Skeletal muscle tissue (tissue), 4 donors: ENCODE results near the gene MAGEF1. TPM values are rescaled to one million over a fixed set of nuclear protein-coding genes. Genes with fewer than 3 reads are reported as not detected.

ENCODE experiments used
- H3K27ac ChIP-seq: one replicate; pipeline ENCODE4 v1.7.0; 2013; ENCODE audit warnings: mild to moderate bottlenecking, low read depth, low read length, inconsistent platforms
- H3K27me3 ChIP-seq, 3 donors: one replicate each; pipeline ENCODE4 v1.7.0; 2013; ENCODE audit warnings: low read length in 3 of 3; ENCODE audit not compliant: control insufficient read depth in 3 of 3, insufficient read depth in 3 of 3
- H3K36me3 ChIP-seq, 3 donors: one replicate each; pipeline ENCODE4 v1.7.0; 2013; ENCODE audit warnings: low read length in 3 of 3; ENCODE audit not compliant: control insufficient read depth in 3 of 3, insufficient read depth in 3 of 3
- H3K4me1 ChIP-seq, 3 donors: one replicate each; pipeline ENCODE4 v1.7.0; 2013; ENCODE audit warnings: low read length in 3 of 3, mild to moderate bottlenecking in 3 of 3; ENCODE audit not compliant: control insufficient read depth in 3 of 3, insufficient read depth in 3 of 3
- H3K4me3 ChIP-seq, 3 donors: one replicate each; pipeline ENCODE4 v1.7.0; 2013; ENCODE audit warnings: low read length in 3 of 3
- H3K9ac ChIP-seq, 3 donors: one replicate each; pipeline ENCODE4 v1.7.0; 2013; ENCODE audit warnings: low read length in 3 of 3, mild to moderate bottlenecking in 3 of 3, moderate library complexity in 2 of 3, low read depth in 1 of 3
- H3K9me3 ChIP-seq, 3 donors: one replicate each; pipeline ENCODE4 v1.7.0; 2013; ENCODE audit warnings: low read length in 3 of 3; ENCODE audit not compliant: control insufficient read depth in 3 of 3
- total RNA-seq: library from RNA; depleted of rRNA; stranded (reverse); fragments of >200 nt; gene quantifications from one replicate; pipeline ENCODE4 v1.2.3, GENCODE V29; 2014
- donor health status: Osteomylitis.

MAGEF1 gene
- total RNA-seq, 1 donor from 2014 or later: 36.0 TPM

DNA sequence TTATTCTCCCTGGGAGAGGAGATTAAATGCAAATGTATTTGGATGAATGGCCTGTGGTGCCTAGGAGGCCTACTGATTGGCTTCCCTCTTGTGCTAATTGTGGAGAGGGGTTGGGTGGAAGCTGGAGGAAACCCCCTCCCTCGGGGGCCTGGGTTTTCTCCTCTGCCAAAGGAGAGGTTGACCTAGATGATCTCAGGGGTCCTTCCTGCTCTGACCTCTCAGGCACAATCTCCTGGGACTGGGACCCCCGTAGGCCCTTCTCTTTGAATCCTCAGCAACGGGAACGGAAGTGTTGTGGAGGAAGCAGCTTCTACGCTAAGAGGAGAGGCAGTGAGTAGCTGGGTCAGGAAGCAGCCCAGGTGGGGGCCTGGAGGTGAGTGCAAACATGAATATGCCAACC lies 40.5 kb upstream of the MAGEF1 start:
- H3K27me3 ChIP-seq: peaks cover 0 to 5% (median 0%) of the 10 kb centered on the region in 3 donors
- H3K9ac ChIP-seq: no peak overlapping the region
- H3K36me3 ChIP-seq: no peaks in the 10 kb centered on the region
- peaks cover 9 to 28% (median 26%) of the 10 kb centered on the region in 3 donors for H3K4me1 ChIP-seq
- no peaks in the 10 kb centered on the region for H3K9me3 ChIP-seq
- no peak overlapping the region for H3K4me3 ChIP-seq
- H3K27ac ChIP-seq: no peak overlapping the region

DNA sequence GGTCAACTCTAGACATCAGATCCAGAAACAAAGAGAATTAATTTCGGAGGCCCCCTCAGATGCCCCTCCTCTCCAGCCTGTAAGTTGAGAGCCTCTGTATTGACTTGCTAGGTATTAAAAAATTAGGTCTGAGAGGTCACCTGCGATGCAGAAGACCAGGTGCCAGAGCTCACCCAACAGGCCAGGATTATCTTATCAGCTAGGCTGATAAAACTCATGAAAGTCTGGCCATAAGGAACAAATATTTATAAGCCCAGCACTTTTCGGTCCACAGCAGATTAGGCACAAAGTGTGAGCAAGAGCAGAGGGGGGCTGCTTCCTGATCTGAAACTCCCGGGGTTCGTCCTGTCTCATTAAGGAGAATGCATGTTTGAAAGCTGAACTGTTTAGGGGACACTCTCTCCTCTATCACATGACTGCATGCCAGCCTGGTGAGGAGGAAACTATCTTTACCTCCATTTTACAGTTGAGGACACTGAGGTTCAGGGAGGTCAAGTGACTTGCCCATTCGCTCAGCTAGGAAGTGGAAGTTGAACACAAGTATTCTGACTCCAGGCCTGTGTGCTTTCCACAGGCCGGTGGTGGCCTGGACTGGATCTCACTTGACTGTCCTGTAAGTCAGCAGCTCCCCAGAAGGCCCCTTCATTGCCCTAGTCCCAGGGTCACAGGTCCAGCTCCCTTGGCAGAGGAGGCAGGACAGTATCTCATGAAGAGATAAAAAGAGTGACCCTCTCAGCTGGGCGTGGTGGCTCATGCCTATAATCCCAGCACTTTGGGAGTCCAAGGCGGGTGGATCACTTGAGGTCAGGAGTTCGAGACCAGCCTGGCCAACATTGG lies 39.6 kb upstream of the MAGEF1 start:
- H3K36me3 ChIP-seq: no peaks in the 10 kb centered on the region
- H3K27me3 ChIP-seq: peaks cover 0 to 9% (median 0%) of the 10 kb centered on the region in 3 donors
- no peaks in the 10 kb centered on the region for H3K9me3 ChIP-seq
- peaks cover 0 to 18% (median 16%) of the 10 kb centered on the region in 3 donors for H3K4me1 ChIP-seq
- H3K4me3 ChIP-seq: no peak overlapping the region
- no peak overlapping the region for H3K27ac ChIP-seq
- no peak overlapping the region for H3K9ac ChIP-seq

DNA sequence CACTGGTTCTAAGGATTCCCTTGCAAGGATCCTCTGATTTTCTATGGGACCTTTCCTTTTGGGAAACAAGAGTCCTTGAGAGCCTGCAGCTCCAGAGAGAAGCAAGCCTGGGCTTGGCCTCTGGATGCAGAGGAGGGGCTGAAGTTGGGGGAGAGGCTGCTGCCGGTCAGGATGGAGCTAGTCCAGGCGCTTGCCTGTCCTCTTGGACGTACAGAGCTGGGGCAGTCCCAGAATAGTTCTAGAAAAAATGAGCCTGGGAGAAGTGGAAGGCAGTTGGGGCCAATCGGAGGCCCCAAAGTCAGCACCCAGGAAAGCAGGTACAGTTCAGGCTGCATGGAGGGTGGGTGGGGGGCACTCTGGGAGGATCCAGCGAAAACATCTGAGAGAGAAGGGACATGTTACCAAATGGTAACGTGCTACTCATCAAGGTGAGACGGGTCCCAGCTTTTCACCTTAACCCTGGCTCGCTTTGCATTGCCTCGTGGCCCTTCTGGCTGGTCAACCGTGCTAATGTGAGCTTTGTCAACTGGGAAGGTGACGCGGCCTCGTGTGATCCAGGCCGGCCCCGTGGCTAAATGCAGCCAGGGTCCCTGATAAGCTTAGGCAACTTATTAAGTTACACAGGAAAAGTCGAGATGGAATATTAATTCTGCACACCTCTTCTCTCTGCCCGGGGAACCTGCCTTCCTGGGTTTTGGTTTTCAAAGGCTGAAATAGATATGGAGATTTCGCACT lies 38.7 kb upstream of the MAGEF1 start:
- no peak overlapping the region for H3K4me3 ChIP-seq
- peaks cover 0 to 10% (median 0%) of the 10 kb centered on the region in 3 donors for H3K27me3 ChIP-seq
- no peaks in the 10 kb centered on the region for H3K9me3 ChIP-seq
- no peak overlapping the region for H3K9ac ChIP-seq
- peaks cover 0 to 9% (median 7%) of the 10 kb centered on the region in 3 donors for H3K4me1 ChIP-seq
- H3K36me3 ChIP-seq: no peaks in the 10 kb centered on the region
- no peak overlapping the region for H3K27ac ChIP-seq

DNA sequence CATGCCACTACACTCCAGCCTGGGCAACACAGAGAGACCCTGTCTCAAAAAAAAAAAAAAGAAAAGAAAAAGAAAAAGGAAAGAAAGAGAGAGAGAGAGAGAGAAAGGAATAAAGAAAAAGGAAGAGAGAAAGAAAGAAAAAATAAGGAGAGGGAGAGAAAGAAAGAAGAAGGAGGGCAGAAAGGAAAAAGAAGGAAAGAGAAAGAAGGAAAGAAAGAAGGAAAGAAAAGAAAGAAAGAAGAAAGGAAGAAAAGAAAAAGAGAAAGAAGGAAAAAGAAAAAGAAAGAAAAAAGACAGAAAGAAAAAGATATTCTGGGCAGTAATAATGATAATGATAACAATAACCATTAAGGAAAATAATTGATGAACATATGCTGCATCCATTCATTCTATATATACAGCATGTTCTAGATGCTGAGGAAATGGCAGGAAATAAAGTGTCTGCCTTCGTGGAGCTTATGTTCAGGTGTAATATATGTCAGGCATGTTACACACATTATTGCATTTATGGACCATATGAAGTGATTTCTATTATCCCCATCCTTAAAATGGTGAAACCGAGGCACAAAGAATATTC lies 37.4 kb upstream of the MAGEF1 start:
- Histone ChIP-seq H3K36me3 (no peaks in the 10 kb centered on the region), H3K4me1 (peaks cover 0 to 7% (median 4%) of the 10 kb centered on the region in 3 donors), H3K9me3 (no peaks in the 10 kb centered on the region), H3K27me3 (peaks cover 0 to 10% (median 0%) of the 10 kb centered on the region in 3 donors), H3K27ac (no peak overlapping the region), H3K9ac (no peak overlapping the region), H3K4me3 (no peak overlapping the region)

DNA sequence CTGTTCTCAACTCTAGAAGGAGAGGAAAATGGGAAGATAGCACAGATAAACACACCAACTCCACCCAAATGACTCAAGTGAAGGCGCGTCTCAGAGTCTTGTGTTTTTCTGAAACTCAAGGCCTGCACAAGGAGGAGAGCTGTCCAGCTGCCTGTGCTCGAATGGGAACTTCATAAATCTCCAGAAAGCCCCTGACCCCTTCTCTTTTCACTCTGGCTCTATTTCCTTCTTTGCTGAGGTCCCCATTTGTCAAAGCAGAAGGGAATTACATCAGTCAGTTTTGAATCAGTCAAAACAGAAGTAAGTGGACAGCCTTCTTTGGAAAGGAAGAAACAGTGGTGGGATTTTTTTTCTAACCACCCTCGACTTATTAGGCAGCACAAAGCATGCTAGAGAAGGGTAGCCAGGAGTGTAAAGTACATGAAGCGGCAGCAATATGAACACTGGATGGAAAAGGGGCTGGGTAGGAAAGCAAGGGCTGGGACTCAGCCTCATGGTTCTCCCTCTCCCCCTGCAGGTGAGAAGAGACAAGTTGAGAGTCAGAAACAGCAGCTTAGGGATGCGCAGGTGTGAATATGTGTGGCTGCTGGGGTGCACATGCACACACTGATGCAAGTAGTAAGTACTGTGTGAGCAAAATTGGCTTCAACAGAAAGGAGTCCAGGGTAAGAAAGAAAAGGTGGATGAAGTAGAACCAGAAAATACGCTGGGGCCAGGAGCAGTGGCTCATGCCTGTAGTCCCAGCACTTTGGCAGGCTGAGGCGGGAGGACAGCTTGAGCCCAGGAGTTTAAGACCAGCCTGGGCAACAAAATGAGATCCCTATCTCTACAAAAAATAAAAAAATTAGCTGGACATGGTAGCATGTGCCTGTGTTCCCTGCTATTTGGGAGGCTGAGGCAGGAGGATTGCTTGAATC lies 36.6 kb upstream of the MAGEF1 start:
- Histone ChIP-seq H3K27ac (no peak overlapping the region), H3K36me3 (no peaks in the 10 kb centered on the region), H3K4me3 (no peak overlapping the region), H3K27me3 (peaks cover 0 to 10% (median 0%) of the 10 kb centered on the region in 3 donors), H3K4me1 (peaks cover 0 to 7% (median 4%) of the 10 kb centered on the region in 3 donors), H3K9ac (no peak overlapping the region), H3K9me3 (no peaks in the 10 kb centered on the region)

DNA sequence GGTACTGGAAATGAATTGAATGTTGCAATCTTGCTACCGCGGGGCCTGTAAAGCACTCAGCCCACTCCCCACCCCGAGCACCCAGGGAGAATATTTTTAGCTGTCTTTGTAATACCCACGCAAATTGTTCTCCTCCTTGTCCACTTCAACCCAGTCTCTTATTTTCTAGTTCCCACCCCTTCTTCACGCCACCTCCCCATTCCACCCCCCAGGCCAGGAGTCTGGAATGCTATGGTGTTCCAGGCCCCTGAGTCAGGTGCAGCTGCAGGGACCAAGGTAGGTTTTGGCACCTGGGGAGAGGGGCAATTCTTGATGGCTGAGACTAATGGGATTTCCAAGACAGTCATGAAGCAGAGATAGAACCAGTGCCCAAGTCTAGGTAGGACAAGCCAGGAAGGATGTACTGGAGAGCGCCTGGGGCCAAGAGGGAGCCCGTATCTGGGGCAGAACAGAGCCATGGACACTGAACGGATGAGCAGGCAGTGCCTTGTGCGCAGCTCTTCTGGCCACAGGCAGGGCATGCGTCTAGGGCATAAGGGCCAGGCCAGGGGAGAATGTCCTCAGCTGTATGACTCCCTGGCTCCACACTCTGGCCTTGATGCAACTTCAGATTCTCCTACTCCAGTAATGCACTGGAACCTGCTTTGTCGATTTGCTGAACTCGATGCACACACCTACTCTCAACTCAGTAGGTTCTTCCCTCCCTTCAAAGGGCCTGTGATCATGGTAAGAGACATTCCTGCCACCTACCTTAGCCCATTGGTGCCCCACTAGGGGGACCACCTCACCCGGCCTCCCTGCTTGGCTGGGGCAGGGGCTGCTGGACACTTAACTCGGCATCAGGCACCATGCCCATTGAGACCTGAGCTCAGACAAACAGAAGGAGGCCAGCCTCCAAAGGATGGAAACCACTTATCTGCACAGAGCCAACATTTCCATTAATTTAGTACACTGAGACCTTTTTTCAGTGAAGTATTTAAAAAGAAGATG lies 34.6 kb upstream of the MAGEF1 start:
- Histone ChIP-seq H3K9me3 (no peaks in the 10 kb centered on the region), H3K36me3 (no peaks in the 10 kb centered on the region), H3K9ac (no peak overlapping the region), H3K4me3 (no peak overlapping the region), H3K27ac (no peak overlapping the region), H3K27me3 (peaks cover 0 to 10% (median 0%) of the 10 kb centered on the region in 3 donors), H3K4me1 (peaks cover 0 to 6% (median 2%) of the 10 kb centered on the region in 3 donors)

DNA sequence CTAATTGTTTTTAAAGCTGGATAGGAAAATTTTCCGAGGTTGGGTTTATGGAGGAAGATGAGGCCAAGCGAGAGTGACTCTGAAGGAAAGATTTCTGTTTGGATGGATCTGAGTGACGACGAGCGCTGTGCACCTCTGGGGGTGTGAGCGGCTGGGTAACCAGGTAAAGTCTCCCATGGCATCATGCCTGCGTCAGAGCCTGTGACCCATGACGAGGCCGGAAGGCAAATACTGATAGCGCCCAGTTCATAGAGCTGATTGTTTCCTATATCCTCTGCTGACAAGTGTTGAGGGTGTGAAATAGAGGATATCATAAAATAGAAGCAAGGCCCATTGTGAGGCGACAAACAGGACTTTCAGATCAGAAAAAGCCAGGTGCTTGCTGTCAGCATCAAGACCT lies 33.7 kb upstream of the MAGEF1 start:
- H3K4me3 ChIP-seq: no peak overlapping the region
- H3K4me1 ChIP-seq: peaks cover 0 to 2% (median 0%) of the 10 kb centered on the region in 3 donors
- H3K36me3 ChIP-seq: no peaks in the 10 kb centered on the region
- no peak overlapping the region for H3K27ac ChIP-seq
- no peak overlapping the region for H3K9ac ChIP-seq
- H3K27me3 ChIP-seq: peaks cover 0 to 7% (median 0%) of the 10 kb centered on the region in 3 donors
- H3K9me3 ChIP-seq: no peaks in the 10 kb centered on the region

DNA sequence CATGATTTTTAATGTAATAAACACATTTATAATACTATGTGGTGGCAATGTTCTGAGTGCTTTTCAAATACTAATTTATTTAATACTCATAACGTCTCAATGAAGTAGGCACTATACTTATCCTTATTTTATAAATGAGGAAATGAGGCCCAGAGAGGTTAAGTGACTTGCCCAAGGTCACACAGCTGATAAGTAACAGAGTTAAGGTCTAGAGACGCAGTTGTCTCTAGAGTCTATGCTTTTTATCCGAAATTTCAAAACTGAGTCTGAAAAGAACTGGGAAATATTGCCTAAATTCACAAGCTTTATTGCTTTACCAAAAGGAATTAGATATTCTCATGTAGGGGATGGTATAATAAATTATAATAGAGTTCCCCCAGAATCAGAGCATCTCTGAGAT lies 31.4 kb upstream of the MAGEF1 start:
- Histone ChIP-seq H3K27me3 (peaks cover 0 to 4% (median 0%) of the 10 kb centered on the region in 3 donors), H3K9ac (no peak overlapping the region)

More for the DNA sequence above, 31.4 kb upstream of the MAGEF1 start:
- H3K4me3 ChIP-seq: no peak overlapping the region
- H3K27ac ChIP-seq: no peak overlapping the region
- no peaks in the 10 kb centered on the region for H3K4me1 ChIP-seq
- no peaks in the 10 kb centered on the region for H3K36me3 ChIP-seq
- H3K9me3 ChIP-seq: no peaks in the 10 kb centered on the region
